ENCODE measurements around the gene ASCC1. TPM values are rescaled to one million over a fixed set of nuclear protein-coding genes. Genes with fewer than 3 reads are reported as not detected.
A peak's percentile ranks its signal among the peaks of the same experiment; 100 is the strongest.
"Not testable (repeated sequence)": the region's sequence is repeated elsewhere in the genome, so short reads cannot be mapped to it uniquely, and the experiment has no call there.

The ASCC1 gene
- polyA plus RNA-seq, 4 donors, result 9.2 to 21.3 (median 16.1) TPM

- Histone ChIP-seq H3K27me3 (ENCODE audit: control insufficient read depth in 3 of 3, insufficient read depth in 3 of 3, low read length in 3 of 3) (no peaks in the 10 kb centered on the region), H3K9me3 (ENCODE audit: control insufficient read depth in 2 of 2, insufficient read depth in 1 of 2, low read depth in 1 of 2, low read length in 1 of 2) (peaks cover 0 to 4% of the 10 kb centered on the region in 2 donors), H3K4me3 (ENCODE audit: low read depth in 1 of 3, low read length in 3 of 3) (no peak overlapping the region), H3K4me1 (ENCODE audit: control insufficient read depth in 3 of 3, insufficient read depth in 2 of 3, low read depth in 1 of 3, low read length in 2 of 3) (peaks cover 0 to 14% (median 0%) of the 10 kb centered on the region in 3 donors), H3K36me3 (ENCODE audit: control insufficient read depth in 3 of 3, insufficient read depth in 2 of 3, low read depth in 1 of 3, low read length in 3 of 3) (peaks cover 0 to 4% (median 0%) of the 10 kb centered on the region in 3 donors), H3K27ac (ENCODE audit: low read depth in 1 of 3, low read length in 2 of 3) (no peak overlapping the region)
- no peak for FAIRE-seq
- no peak for DNase-seq
- 97 to 100% (median 100%) methylated on average over 1 of the region's 1 CpG for WGBS, 3 donors
Observed at GRCh38 chr10:72121389-72121788, 94.7 kb downstream of the ASCC1 start.

DNA sequence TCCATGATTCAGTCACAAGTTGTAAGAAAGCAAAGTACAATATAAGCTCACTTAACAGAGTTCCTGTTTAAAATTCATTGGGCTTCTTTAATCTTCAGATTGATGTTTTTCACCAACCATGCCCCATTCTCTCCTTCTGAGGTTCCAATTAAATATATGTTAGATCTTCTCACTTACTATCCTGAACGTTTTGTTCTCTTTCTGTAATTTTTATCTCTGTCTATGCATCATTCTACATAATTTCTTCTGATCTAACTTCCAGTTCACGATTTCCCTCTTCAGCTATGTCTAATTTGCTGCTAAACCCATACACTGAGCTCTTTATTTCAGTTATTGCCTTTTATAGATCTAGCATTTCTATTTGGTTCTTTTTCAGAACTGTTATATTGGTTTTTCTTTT, 99.7 kb downstream of the ASCC1 start:
- WGBS, 3 donors, result 94 to 100% (median 95%) methylated on average over 2 of the region's 2 CpGs
- H3K36me3 ChIP-seq (ENCODE audit: control insufficient read depth in 3 of 3, insufficient read depth in 2 of 3, low read depth in 1 of 3, low read length in 3 of 3), result peaks cover 0 to 4% (median 0%) of the 10 kb centered on the region in 3 donors
- no peak for FAIRE-seq
- H3K27me3 ChIP-seq (ENCODE audit: control insufficient read depth in 3 of 3, insufficient read depth in 3 of 3, low read length in 3 of 3), result no peaks in the 10 kb centered on the region
- H3K4me3 ChIP-seq (ENCODE audit: low read depth in 1 of 3, low read length in 3 of 3), result no peak overlapping the region
- H3K9me3 ChIP-seq (ENCODE audit: control insufficient read depth in 2 of 2, insufficient read depth in 1 of 2, low read depth in 1 of 2, low read length in 1 of 2), result peaks cover 0 to 4% of the 10 kb centered on the region in 2 donors
- no peak for DNase-seq
- H3K27ac ChIP-seq (ENCODE audit: low read depth in 1 of 3, low read length in 2 of 3), result no peak overlapping the region
- no peaks in the 10 kb centered on the region for H3K4me1 ChIP-seq (ENCODE audit: control insufficient read depth in 3 of 3, insufficient read depth in 2 of 3, low read depth in 1 of 3, low read length in 2 of 3)

DNA sequence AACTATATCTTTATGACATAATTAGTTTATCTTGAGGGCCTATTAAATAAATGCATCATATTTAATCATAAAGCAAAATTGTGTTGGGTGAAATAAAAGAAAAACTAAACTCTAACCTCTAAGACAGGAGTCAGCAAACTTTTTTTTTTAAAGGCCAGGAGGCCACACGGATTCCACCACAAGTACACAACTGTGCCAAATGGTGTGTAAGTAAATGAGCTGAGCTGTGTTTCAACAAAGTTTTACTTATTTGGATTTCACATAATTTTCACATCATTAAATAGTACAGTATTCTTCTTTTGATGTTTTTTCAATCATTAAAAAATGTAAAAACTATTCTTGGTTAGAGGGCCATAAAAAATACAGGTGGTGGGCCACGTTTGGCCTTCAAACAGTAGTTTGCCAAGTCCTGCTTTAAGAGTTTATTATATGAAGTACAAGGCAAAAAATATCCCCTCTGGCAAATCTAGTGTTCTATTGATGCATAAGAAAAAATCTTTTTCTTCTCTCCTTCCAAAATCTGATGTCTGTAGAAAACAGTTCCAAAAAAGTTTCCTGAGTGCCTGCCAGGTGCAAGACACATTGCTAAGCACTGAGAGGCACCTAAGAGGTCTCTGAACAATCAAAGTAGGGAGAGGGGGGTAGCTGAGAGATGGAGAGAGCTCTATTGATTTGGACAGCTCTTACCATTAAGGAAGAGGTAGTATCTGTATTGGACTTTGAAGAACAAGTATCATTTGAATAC, 101.2 kb downstream of the ASCC1 start:
- Histone ChIP-seq H3K4me3 (ENCODE audit: low read depth in 1 of 3, low read length in 3 of 3) (no peak overlapping the region), H3K27ac (ENCODE audit: low read depth in 1 of 3, low read length in 2 of 3) (no peak overlapping the region), H3K27me3 (ENCODE audit: control insufficient read depth in 3 of 3, insufficient read depth in 3 of 3, low read length in 3 of 3) (no peaks in the 10 kb centered on the region), H3K36me3 (ENCODE audit: control insufficient read depth in 3 of 3, insufficient read depth in 2 of 3, low read depth in 1 of 3, low read length in 3 of 3) (no peaks in the 10 kb centered on the region), H3K9me3 (ENCODE audit: control insufficient read depth in 2 of 2, insufficient read depth in 1 of 2, low read depth in 1 of 2, low read length in 1 of 2) (peaks cover 0 to 4% of the 10 kb centered on the region in 2 donors), H3K4me1 (ENCODE audit: control insufficient read depth in 3 of 3, insufficient read depth in 2 of 3, low read depth in 1 of 3, low read length in 2 of 3) (no peaks in the 10 kb centered on the region)
- 57 to 72% (median 68%) methylated on average over 2 of the region's 2 CpGs for WGBS, 3 donors
- no peak for FAIRE-seq
- DNase-seq, result no peak

GRCh38 chr10:72110673-72111401, 105.2 kb downstream of the ASCC1 start:
- FAIRE-seq (no peak), DNase-seq (no peak)
- Histone ChIP-seq H3K9me3 (ENCODE audit: control insufficient read depth in 2 of 2, insufficient read depth in 1 of 2, low read depth in 1 of 2, low read length in 1 of 2) (no peaks in the 10 kb centered on the region), H3K4me1 (ENCODE audit: control insufficient read depth in 3 of 3, insufficient read depth in 2 of 3, low read depth in 1 of 3, low read length in 2 of 3) (peaks cover 0 to 6% (median 0%) of the 10 kb centered on the region in 3 donors), H3K27ac (ENCODE audit: low read depth in 1 of 3, low read length in 2 of 3) (no peak overlapping the region), H3K4me3 (ENCODE audit: low read depth in 1 of 3, low read length in 3 of 3) (no peak overlapping the region), H3K27me3 (ENCODE audit: control insufficient read depth in 3 of 3, insufficient read depth in 3 of 3, low read length in 3 of 3) (no peaks in the 10 kb centered on the region), H3K36me3 (ENCODE audit: control insufficient read depth in 3 of 3, insufficient read depth in 2 of 3, low read depth in 1 of 3, low read length in 3 of 3) (no peaks in the 10 kb centered on the region)
- WGBS, 3 donors, result 95 to 97% (median 95%) methylated on average over 8 to 11 of the region's 11 CpGs

DNA sequence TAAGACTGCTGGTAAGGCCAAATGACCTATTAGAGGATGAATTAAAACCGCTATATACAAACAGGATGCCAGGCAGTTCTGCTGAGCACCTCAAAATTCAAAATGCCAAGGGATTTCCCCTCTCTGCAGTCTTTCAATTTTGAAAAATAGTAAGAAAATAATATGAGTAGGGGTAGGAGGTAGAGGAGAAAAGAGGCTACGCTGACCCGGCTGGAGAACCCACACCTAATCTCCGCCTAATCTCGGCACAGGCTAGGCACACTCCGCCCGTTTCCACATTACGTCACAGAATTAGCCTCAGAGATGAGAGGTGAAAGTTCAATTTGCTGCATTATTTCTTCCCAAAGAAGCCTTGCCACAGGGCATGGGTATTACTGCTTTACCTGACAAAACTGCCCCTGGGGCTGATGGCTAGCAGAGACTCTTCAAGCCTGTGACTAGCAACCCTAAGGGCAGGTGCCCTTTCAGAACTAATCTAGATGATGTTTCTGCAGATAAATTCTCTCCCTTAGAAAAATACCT, 106.4 kb downstream of the ASCC1 start:
- Histone ChIP-seq H3K9me3 (ENCODE audit: control insufficient read depth in 2 of 2, insufficient read depth in 1 of 2, low read depth in 1 of 2, low read length in 1 of 2) (no peaks in the 10 kb centered on the region), H3K27ac (ENCODE audit: low read depth in 1 of 3, low read length in 2 of 3) (no peak overlapping the region), H3K4me1 (ENCODE audit: control insufficient read depth in 3 of 3, insufficient read depth in 2 of 3, low read depth in 1 of 3, low read length in 2 of 3) (peaks cover 0 to 6% (median 0%) of the 10 kb centered on the region in 3 donors), H3K27me3 (ENCODE audit: control insufficient read depth in 3 of 3, insufficient read depth in 3 of 3, low read length in 3 of 3) (no peaks in the 10 kb centered on the region), H3K4me3 (ENCODE audit: low read depth in 1 of 3, low read length in 3 of 3) (no peak overlapping the region), H3K36me3 (ENCODE audit: control insufficient read depth in 3 of 3, insufficient read depth in 2 of 3, low read depth in 1 of 3, low read length in 3 of 3) (peaks cover 0 to 6% (median 0%) of the 10 kb centered on the region in 3 donors)
- DNase-seq, result peak in 1 of 2 donors; percentile 68
- FAIRE-seq, result no peak
- WGBS, 3 donors, result 36 to 64% (median 51%) methylated on average over 8 of the region's 8 CpGs

GRCh38 chr10:72108830-72109635, 107.0 kb downstream of the ASCC1 start:
- DNase-seq, result peak in 1 of 2 donors; percentile 53
- no peak for FAIRE-seq
- Histone ChIP-seq H3K9me3 (ENCODE audit: control insufficient read depth in 2 of 2, insufficient read depth in 1 of 2, low read depth in 1 of 2, low read length in 1 of 2) (no peaks in the 10 kb centered on the region), H3K36me3 (ENCODE audit: control insufficient read depth in 3 of 3, insufficient read depth in 2 of 3, low read depth in 1 of 3, low read length in 3 of 3) (peaks cover 0 to 6% (median 0%) of the 10 kb centered on the region in 3 donors), H3K4me3 (ENCODE audit: low read depth in 1 of 3, low read length in 3 of 3) (no peak overlapping the region), H3K27ac (ENCODE audit: low read depth in 1 of 3, low read length in 2 of 3) (peak overlapping the region in 1 of 3 donors; percentile 28), H3K4me1 (ENCODE audit: control insufficient read depth in 3 of 3, insufficient read depth in 2 of 3, low read depth in 1 of 3, low read length in 2 of 3) (peaks cover 0 to 6% (median 0%) of the 10 kb centered on the region in 3 donors), H3K27me3 (ENCODE audit: control insufficient read depth in 3 of 3, insufficient read depth in 3 of 3, low read length in 3 of 3) (no peaks in the 10 kb centered on the region)
- 0 to 23% (median 16%) methylated on average over 1 of the region's 1 CpG for WGBS, 3 donors

- H3K9me3 ChIP-seq (ENCODE audit: control insufficient read depth in 2 of 2, insufficient read depth in 1 of 2, low read depth in 1 of 2, low read length in 1 of 2); H3K4me1 ChIP-seq (ENCODE audit: control insufficient read depth in 3 of 3, insufficient read depth in 2 of 3, low read depth in 1 of 3, low read length in 2 of 3); H3K27me3 ChIP-seq (ENCODE audit: control insufficient read depth in 3 of 3, insufficient read depth in 3 of 3, low read length in 3 of 3); H3K27ac ChIP-seq (ENCODE audit: low read depth in 1 of 3, low read length in 2 of 3); H3K36me3 ChIP-seq (ENCODE audit: control insufficient read depth in 3 of 3, insufficient read depth in 2 of 3, low read depth in 1 of 3, low read length in 3 of 3); DNase-seq; FAIRE-seq; H3K4me3 ChIP-seq (ENCODE audit: low read depth in 1 of 3, low read length in 3 of 3): not testable (repeated sequence)
- WGBS, 3 donors, result 90 to 97% (median 90%) methylated on average over 3 of the region's 3 CpGs
Observed at GRCh38 chr10:72108004-72108370, 108.1 kb downstream of the ASCC1 start.

All from small intestine (tissue), 7 donors.